Thyroid gland (tissue), 4 donors: ENCODE results near the gene CDX1.

Source experiments
- CTCF ChIP-seq, 6 experiments: fragments of 200-600 bp in 3 of 6; fragments of 450-650 bp in 3 of 6; sonication (generic) in 3 of 6; IDR thresholded peaks; one replicate each; pipeline ENCODE4 v1.5.1; 2016 to 2019; ENCODE audit warnings: antibody characterized with exemption in 6 of 6, mild to moderate bottlenecking in 2 of 6, inconsistent platforms in 1 of 6, moderate library complexity in 1 of 6
- POLR2A ChIP-seq, 2 donors: fragments of 450-650 bp; IDR thresholded peaks; one replicate each; pipeline ENCODE4 v1.6.1; 2017; ENCODE audit warnings: antibody characterized with exemption in 2 of 2, mild to moderate bottlenecking in 2 of 2, moderate library complexity in 1 of 2

- TF ChIP-seq CTCF (IDR thresholded peaks at IDR 0.05): no peak
- TF ChIP-seq POLR2A (IDR thresholded peaks at IDR 0.05): no peak
These were observed 13.7 kb upstream of the CDX1 start for GRCh38 chr5:150152636-150153462.
